Measurements from ENCODE around the gene CDH13.

The CDH13 gene

GRCh38 chr16:83298541-83298940 is 671.8 kb downstream of the CDH13 start:
- Histone ChIP-seq H3K4me3 (ENCODE audit: low read depth, low read length) (no peak overlapping the region), H3K36me3 (ENCODE audit: control insufficient read depth in 2 of 2, insufficient read depth in 1 of 2, low read length in 2 of 2) (no peaks in the 10 kb centered on the region), H3K4me1 (ENCODE audit: control insufficient read depth, insufficient read depth, low read length) (0 out of 2 replicates have a peak, but pooled peaks cover 3% of the 10 kb centered on the region), H3K27ac (ENCODE audit: extremely low read depth, low read depth, low read length) (no peak overlapping the region), H3K9me3 (ENCODE audit: control insufficient read depth, insufficient read depth, low read depth, low read length) (no peaks in the 10 kb centered on the region)
- CTCF ChIA-PET = no interaction called here
- TF ChIP-seq ZNF174 (tag by site-specific recombination; IDR thresholded peaks at IDR 0.05) = no peak
- no peak for TF ChIP-seq ZNF362 (tag by site-specific recombination; IDR thresholded peaks at IDR 0.05)
- no peak for TF ChIP-seq ZNF830 (tag by site-specific recombination; IDR thresholded peaks at IDR 0.05; ENCODE audit: low read depth)
- TF ChIP-seq OSR2 (tag by site-specific recombination; IDR thresholded peaks at IDR 0.05) = no peak
- TF ChIP-seq ELK4 (IDR thresholded peaks at IDR 0.05; ENCODE audit: borderline replicate concordance, low read depth, low read length) = no peak
- TF ChIP-seq ZNF266 (tag by site-specific recombination; IDR thresholded peaks at IDR 0.05; ENCODE audit: low read depth) = no peak
- TF ChIP-seq ZNF366 (tag by site-specific recombination; conservative IDR thresholded peaks at IDR 0.05) = no peak
- no peak for TF ChIP-seq ZNF302 (tag by site-specific recombination; IDR thresholded peaks at IDR 0.05; ENCODE audit: low read depth)
- TF ChIP-seq ZNF704 (tag by site-specific recombination; IDR thresholded peaks at IDR 0.05) = no peak
- TF ChIP-seq ZNF580 (tag by site-specific recombination; IDR thresholded peaks at IDR 0.05) = no peak
- no peak for TF ChIP-seq ZNF426 (tag by site-specific recombination; IDR thresholded peaks at IDR 0.05)
- no peak for TF ChIP-seq ZNF169 (tag by site-specific recombination; IDR thresholded peaks at IDR 0.05)
- no peak for TF ChIP-seq ZNF324 (tag by site-specific recombination; IDR thresholded peaks at IDR 0.05)
- TF ChIP-seq ZNF2 (tag by site-specific recombination; IDR thresholded peaks at IDR 0.05) = no peak
- TF ChIP-seq ZNF707 (tag by site-specific recombination; IDR thresholded peaks at IDR 0.05) = no peak
- TF ChIP-seq ZSCAN30 (tag by site-specific recombination; IDR thresholded peaks at IDR 0.05) = no peak
- TF ChIP-seq ZNF133 (tag by site-specific recombination; IDR thresholded peaks at IDR 0.05) = no peak
- no peak for TF ChIP-seq ZNF518A (tag by site-specific recombination; conservative IDR thresholded peaks at IDR 0.05; ENCODE audit: low read depth)
- no peak for TF ChIP-seq ZIC2 (tag by site-specific recombination; IDR thresholded peaks at IDR 0.05)
- TF ChIP-seq ZNF624 (tag by site-specific recombination; IDR thresholded peaks at IDR 0.05) = no peak
- POLR2A ChIA-PET = no interaction called here

Measured in HEK293 (cell line).